ENCODE results near the gene L1TD1. TPM values are rescaled to one million over a fixed set of nuclear protein-coding genes. Genes with fewer than 3 reads are reported as not detected.

L1TD1 gene
- total and polyA plus RNA-seq, 2 of the 13 experiments (the other 11 are each of a cell fraction or from before 2014, with no cell fraction given), result not detected

- no peak for TF ChIP-seq ZNF343 (CRISPR knock-in tag; IDR thresholded peaks at IDR 0.05)
- TF ChIP-seq XRCC5 (optimal IDR thresholded peaks at IDR 0.05; ENCODE audit: low read length), result no peak
- TF ChIP-seq ZNF101 (CRISPR knock-in tag; IDR thresholded peaks at IDR 0.05; ENCODE audit: borderline replicate concordance, low read depth), result no peak
- TF ChIP-seq CCAR2 (optimal IDR thresholded peaks at IDR 0.05; ENCODE audit: low read depth, low read length), result no peak
- TF ChIP-seq MBD4 (IDR thresholded peaks at IDR 0.05; ENCODE audit: borderline replicate concordance, low read length), result no peak
- no peak for TF ChIP-seq SMAD9 (CRISPR knock-in tag; IDR thresholded peaks at IDR 0.05)
- 0 out of 2 replicates have a peak, but pooled peaks have one; percentile 26 for TF ChIP-seq PATZ1 (CRISPR knock-in tag; IDR thresholded peaks at IDR 0.05)
- TF ChIP-seq ZNF7 (CRISPR knock-in tag; IDR thresholded peaks at IDR 0.05), result no peak
- TF ChIP-seq KDM2A (CRISPR knock-in tag; IDR thresholded peaks at IDR 0.05; ENCODE audit: borderline replicate concordance, low read depth), result no peak
- TF ChIP-seq KDM3A (CRISPR knock-in tag; IDR thresholded peaks at IDR 0.05; ENCODE audit: low read depth), result no peak
- no peak for TF ChIP-seq ZNF746 (CRISPR knock-in tag; IDR thresholded peaks at IDR 0.05)
- no peak for TF ChIP-seq SMARCC2 (IDR thresholded peaks at IDR 0.05)
- no peak for TF ChIP-seq ZNF205 (CRISPR knock-in tag; IDR thresholded peaks at IDR 0.05)
- TF ChIP-seq PCBP2 (optimal IDR thresholded peaks at IDR 0.05; ENCODE audit: low read depth, low read length, poor library complexity, severe bottlenecking), result no peak
- TF ChIP-seq NCOR1 (IDR thresholded peaks at IDR 0.05; ENCODE audit: borderline replicate concordance, low read length), result no peak; the same call in 1 of the 2 replicates
- no peak for TF ChIP-seq SNRNP70 (IDR thresholded peaks at IDR 0.05; ENCODE audit: low read depth, low read length)
- TF ChIP-seq ETV6 (CRISPR knock-in tag; conservative IDR thresholded peaks at IDR 0.05), result no peak
- no peak for TF ChIP-seq MYC (CRISPR knock-in tag; IDR thresholded peaks at IDR 0.05; ENCODE audit: borderline replicate concordance)
- TF ChIP-seq NCOA2 (CRISPR knock-in tag; IDR thresholded peaks at IDR 0.05), result peak; percentile 79
- TF ChIP-seq ZNF264 (CRISPR knock-in tag; IDR thresholded peaks at IDR 0.05), result peak; percentile 49; the same call in 1 of the 2 replicates
- TF ChIP-seq TFAP4 (IDR thresholded peaks at IDR 0.05; ENCODE audit: borderline replicate concordance, low read depth), result no peak
- TF ChIP-seq SIX1 (CRISPR knock-in tag; IDR thresholded peaks at IDR 0.05; ENCODE audit: borderline replicate concordance), result peak; percentile 60; the same call in 1 of the 2 replicates
- no peak for TF ChIP-seq YY1 (IDR thresholded peaks at IDR 0.05; ENCODE audit: insufficient read depth, insufficient replicate concordance, low read depth, low read length)
- no peak for TF ChIP-seq ZBTB7A (CRISPR knock-in tag; IDR thresholded peaks at IDR 0.05)
- TF ChIP-seq, protein P1, sequence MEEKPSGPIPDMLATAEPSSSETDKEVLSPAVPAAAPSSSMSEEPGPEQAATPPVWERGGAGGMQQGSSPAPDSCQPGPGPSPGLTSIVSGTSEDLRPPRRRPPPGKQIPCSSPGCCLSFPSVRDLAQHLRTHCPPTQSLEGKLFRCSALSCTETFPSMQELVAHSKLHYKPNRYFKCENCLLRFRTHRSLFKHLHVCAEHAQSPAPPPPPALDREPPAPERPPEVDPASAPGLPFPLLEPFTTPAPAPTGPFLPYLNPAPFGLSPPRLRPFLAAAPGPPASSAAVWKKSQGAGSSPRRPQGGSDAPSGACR (CRISPR knock-in tag; IDR thresholded peaks at IDR 0.05), result no peak
- TF ChIP-seq ZNF781 (CRISPR knock-in tag; IDR thresholded peaks at IDR 0.05; ENCODE audit: borderline replicate concordance, not compliant biosample characterization), result no peak
- TF ChIP-seq, protein P2, sequence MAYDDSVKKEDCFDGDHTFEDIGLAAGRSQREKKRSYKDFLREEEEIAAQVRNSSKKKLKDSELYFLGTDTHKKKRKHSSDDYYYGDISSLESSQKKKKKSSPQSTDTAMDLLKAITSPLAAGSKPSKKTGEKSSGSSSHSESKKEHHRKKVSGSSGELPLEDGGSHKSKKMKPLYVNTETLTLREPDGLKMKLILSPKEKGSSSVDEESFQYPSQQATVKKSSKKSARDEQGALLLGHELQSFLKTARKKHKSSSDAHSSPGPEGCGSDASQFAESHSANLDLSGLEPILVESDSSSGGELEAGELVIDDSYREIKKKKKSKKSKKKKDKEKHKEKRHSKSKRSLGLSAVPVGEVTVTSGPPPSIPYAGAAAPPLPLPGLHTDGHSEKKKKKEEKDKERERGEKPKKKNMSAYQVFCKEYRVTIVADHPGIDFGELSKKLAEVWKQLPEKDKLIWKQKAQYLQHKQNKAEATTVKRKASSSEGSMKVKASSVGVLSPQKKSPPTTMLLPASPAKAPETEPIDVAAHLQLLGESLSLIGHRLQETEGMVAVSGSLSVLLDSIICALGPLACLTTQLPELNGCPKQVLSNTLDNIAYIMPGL (CRISPR knock-in tag; IDR thresholded peaks at IDR 0.05; ENCODE audit: borderline replicate concordance in 1 of 2, low read depth in 1 of 2), result no peak
- TF ChIP-seq IKZF4 (CRISPR knock-in tag; IDR thresholded peaks at IDR 0.05; ENCODE audit: borderline replicate concordance, low read depth, not compliant biosample characterization), result no peak
Measured at GRCh38 chr1:62198781-62199125, 4.1 kb downstream of the L1TD1 start (continued).
